ENCODE data around the gene CASK. TPM values are rescaled to one million over a fixed set of nuclear protein-coding genes. Genes with fewer than 3 reads are reported as not detected.

CASK gene
- total RNA-seq, 1 experiment from 2014 or later: 33.5 TPM

DNA sequence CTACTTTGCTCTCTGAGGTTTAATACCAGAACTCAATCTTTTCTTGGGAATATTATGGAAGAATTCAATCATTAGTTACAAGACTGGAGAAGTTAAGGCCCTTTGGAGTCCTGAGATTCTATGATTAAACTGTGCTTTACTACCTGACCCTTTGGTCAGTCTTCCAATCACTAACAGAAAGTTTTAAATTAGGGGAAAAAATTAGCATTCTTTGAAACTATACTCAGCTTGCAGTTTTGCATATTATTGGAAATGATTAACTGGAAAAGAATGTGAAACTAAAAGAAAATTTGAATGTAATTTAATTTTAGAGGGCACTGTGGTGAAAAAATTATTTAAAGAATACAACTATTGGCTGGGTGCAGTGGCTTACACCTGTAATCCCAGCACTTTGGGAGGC lies 253.2 kb downstream of the CASK start:
- Histone ChIP-seq H3K4me3 (ENCODE audit: low read depth, low read length, poor library complexity, severe bottlenecking) (no peak overlapping the region), H3K27ac (ENCODE audit: low read depth, low read length, poor library complexity, severe bottlenecking) (no peak overlapping the region), H3K4me1 (ENCODE audit: insufficient read depth, low read length, poor library complexity, severe bottlenecking) (peaks cover 3% of the 10 kb centered on the region), H3K36me3 (ENCODE audit: insufficient read depth, low read length, poor library complexity, severe bottlenecking) (no peaks in the 10 kb centered on the region), H3K27me3 (replicated peaks; ENCODE audit: insufficient read depth, low read depth, low read length, poor library complexity) (no peaks in the 10 kb centered on the region), H3K9me3 (ENCODE audit: low read depth, low read length, poor library complexity, severe bottlenecking) (no peaks in the 10 kb centered on the region)
- no peak for DNase-seq (ENCODE audit: low spot score)
- CTCF ChIA-PET: no interaction called here
- TF ChIP-seq, protein P1, sequence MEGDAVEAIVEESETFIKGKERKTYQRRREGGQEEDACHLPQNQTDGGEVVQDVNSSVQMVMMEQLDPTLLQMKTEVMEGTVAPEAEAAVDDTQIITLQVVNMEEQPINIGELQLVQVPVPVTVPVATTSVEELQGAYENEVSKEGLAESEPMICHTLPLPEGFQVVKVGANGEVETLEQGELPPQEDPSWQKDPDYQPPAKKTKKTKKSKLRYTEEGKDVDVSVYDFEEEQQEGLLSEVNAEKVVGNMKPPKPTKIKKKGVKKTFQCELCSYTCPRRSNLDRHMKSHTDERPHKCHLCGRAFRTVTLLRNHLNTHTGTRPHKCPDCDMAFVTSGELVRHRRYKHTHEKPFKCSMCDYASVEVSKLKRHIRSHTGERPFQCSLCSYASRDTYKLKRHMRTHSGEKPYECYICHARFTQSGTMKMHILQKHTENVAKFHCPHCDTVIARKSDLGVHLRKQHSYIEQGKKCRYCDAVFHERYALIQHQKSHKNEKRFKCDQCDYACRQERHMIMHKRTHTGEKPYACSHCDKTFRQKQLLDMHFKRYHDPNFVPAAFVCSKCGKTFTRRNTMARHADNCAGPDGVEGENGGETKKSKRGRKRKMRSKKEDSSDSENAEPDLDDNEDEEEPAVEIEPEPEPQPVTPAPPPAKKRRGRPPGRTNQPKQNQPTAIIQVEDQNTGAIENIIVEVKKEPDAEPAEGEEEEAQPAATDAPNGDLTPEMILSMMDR (conservative IDR thresholded peaks at IDR 0.05; ENCODE audit: low read depth, low read length): no peak
- intact Hi-C loops (cut with micrococcal nuclease; ENCODE audit: unreplicated experiment): no loop called here
- BruUV-seq (replicated peaks): no TSS peak
- POLR2A ChIA-PET (ENCODE audit: low non-redundant PET): no interaction called here

DNA sequence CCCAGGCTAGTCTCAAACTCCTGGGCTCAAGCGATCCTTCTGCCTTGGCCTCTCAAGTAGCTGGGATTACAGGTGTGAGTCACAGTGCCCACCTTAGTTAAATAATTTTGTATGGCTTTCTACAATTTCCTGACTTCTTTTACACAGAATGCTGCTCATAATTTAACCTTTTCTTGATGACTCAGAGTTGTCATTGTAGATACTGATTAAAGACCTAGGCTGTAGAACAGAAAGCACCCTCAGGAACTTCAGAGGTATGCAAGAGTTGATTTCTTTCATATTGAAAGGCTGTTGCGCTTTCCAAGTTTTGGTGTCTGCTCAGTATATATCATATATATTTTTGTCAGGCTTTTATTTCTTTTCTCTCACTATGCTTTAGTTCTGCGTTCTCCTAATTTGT lies 255.7 kb downstream of the CASK start:
- intact Hi-C loops (cut with micrococcal nuclease; ENCODE audit: unreplicated experiment): no loop called here
- Histone ChIP-seq H3K4me3 (ENCODE audit: low read depth, low read length, poor library complexity, severe bottlenecking) (no peak overlapping the region), H3K9me3 (ENCODE audit: low read depth, low read length, poor library complexity, severe bottlenecking) (no peaks in the 10 kb centered on the region), H3K36me3 (ENCODE audit: insufficient read depth, low read length, poor library complexity, severe bottlenecking) (no peaks in the 10 kb centered on the region), H3K27me3 (replicated peaks; ENCODE audit: insufficient read depth, low read depth, low read length, poor library complexity) (no peaks in the 10 kb centered on the region), H3K4me1 (ENCODE audit: insufficient read depth, low read length, poor library complexity, severe bottlenecking) (peaks cover 3% of the 10 kb centered on the region), H3K27ac (ENCODE audit: low read depth, low read length, poor library complexity, severe bottlenecking) (no peak overlapping the region)
- CTCF ChIA-PET: no interaction called here
- TF ChIP-seq, protein P1 (conservative IDR thresholded peaks at IDR 0.05; ENCODE audit: low read depth, low read length): no peak
- TF ChIP-seq EZH2 (IDR thresholded peaks at IDR 0.05; ENCODE audit: borderline replicate concordance, low read depth, low read length, poor library complexity, severe bottlenecking): no peak
- POLR2A ChIA-PET (ENCODE audit: low non-redundant PET): no interaction called here
- no peak for DNase-seq (ENCODE audit: low spot score)
- BruUV-seq (replicated peaks): no TSS peak

DNA sequence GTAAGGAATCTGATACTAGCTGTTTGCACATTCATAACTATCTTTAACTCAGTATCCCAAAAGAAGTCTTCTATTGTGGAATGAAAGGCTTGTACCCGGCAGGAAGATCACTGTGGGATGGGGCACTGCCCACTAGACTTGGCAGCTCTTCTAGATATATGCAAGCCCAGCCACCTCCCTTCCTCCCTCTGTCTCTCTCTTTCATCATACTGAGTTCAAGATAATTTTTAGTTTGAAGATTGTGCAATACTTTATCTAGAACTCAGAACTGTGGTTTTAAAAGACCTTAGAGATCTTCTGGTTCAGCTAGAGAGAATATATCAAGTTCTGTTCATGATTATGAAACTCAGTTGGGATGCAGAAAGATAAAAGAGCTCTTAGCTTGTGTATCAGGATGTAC lies 257.1 kb downstream of the CASK start:
- ChIA-PET CTCF (interaction anchor here (0.5 kb wide), 1 partner anchor 25 kb away, joined by 10 read pairs; no protein-coding TSS in a partner anchor), POLR2A (ENCODE audit: low non-redundant PET) (no interaction called here)
- DNase-seq (ENCODE audit: low spot score): peak; percentile 3
- BruUV-seq (replicated peaks): no TSS peak
- H3K9me3 ChIP-seq (ENCODE audit: low read depth, low read length, poor library complexity, severe bottlenecking): no peaks in the 10 kb centered on the region
- peaks cover 3% of the 10 kb centered on the region for H3K4me1 ChIP-seq (ENCODE audit: insufficient read depth, low read length, poor library complexity, severe bottlenecking)
- H3K4me3 ChIP-seq (ENCODE audit: low read depth, low read length, poor library complexity, severe bottlenecking): no peak overlapping the region
- TF ChIP-seq, protein P1 (conservative IDR thresholded peaks at IDR 0.05; ENCODE audit: low read depth, low read length): no peak
- TF ChIP-seq EZH2 (IDR thresholded peaks at IDR 0.05; ENCODE audit: borderline replicate concordance, low read depth, low read length, poor library complexity, severe bottlenecking): no peak
- no peak overlapping the region for H3K27ac ChIP-seq (ENCODE audit: low read depth, low read length, poor library complexity, severe bottlenecking)
- H3K36me3 ChIP-seq (ENCODE audit: insufficient read depth, low read length, poor library complexity, severe bottlenecking): no peaks in the 10 kb centered on the region
- H3K27me3 ChIP-seq (replicated peaks; ENCODE audit: insufficient read depth, low read depth, low read length, poor library complexity): no peaks in the 10 kb centered on the region
- intact Hi-C loops (cut with micrococcal nuclease; ENCODE audit: unreplicated experiment): no loop called here

All from A673 (cell line).